MCF 10A (cell line): Measurements from ENCODE around the gene ANKRD34B. TPM values are rescaled to one million over a fixed set of nuclear protein-coding genes. Genes with fewer than 3 reads are reported as not detected.

Experiments used
- Bru-seq: library from RNA; stranded (reverse); fragments of 400-500 nt; gene quantifications from one replicate; lab custom pipeline; 2021; lab: Mats Ljungman, UMichigan
- BruChase-seq, 2 experiments: library from RNA; stranded (reverse); fragments of 400-500 nt; gene quantifications; one replicate each; lab custom pipeline; 2021; lab: Mats Ljungman, UMichigan
- BruUV-seq: library from RNA; stranded (reverse); fragments of 400-500 nt; replicated peaks from 2 replicates; lab custom pipeline; 2021; lab: Mats Ljungman, UMichigan
- CTCF ChIA-PET: fragments of 300-600 bp; sonication (Branson Sonifier 250); formaldehyde crosslinking; extraction: SDS; loops from one replicate; lab custom pipeline; 2021; ENCODE audit warnings: antibody characterized with exemption, inconsistent platforms; lab: Yijun Ruan, JAX
- POLR2A ChIA-PET: fragments of 300-600, 350-650 bp; sonication (Branson Sonifier 250); formaldehyde crosslinking; extraction: SDS; loops from one replicate; lab custom pipeline; 2020; ENCODE audit warnings: antibody characterized with exemption, inconsistent platforms; lab: Yijun Ruan, JAX
- DNase-seq: peaks from one replicate; pipeline ENCODE4 v3.0.0-alpha.2; 2018; ENCODE audit not compliant: unreplicated experiment
- H3K27ac Mint-ChIP-seq: one replicate; pipeline ENCODE4 v1.8.0; 2022; ENCODE audit warnings: mild to moderate bottlenecking, low read depth, mixed read lengths; ENCODE audit not compliant: unreplicated experiment
- H3K27me3 Mint-ChIP-seq: one replicate; pipeline ENCODE4 v1.8.0; 2022; ENCODE audit warnings: mixed read lengths; ENCODE audit not compliant: insufficient read depth, unreplicated experiment
- H3K36me3 Mint-ChIP-seq: one replicate; pipeline ENCODE4 v1.8.0; 2022; ENCODE audit warnings: mild to moderate bottlenecking, moderate library complexity, mixed read lengths; ENCODE audit not compliant: insufficient read depth, unreplicated experiment
- H3K4me1 Mint-ChIP-seq: one replicate; pipeline ENCODE4 v1.8.0; 2022; ENCODE audit warnings: mixed read lengths; ENCODE audit not compliant: insufficient read depth, unreplicated experiment
- H3K4me3 Mint-ChIP-seq: one replicate; pipeline ENCODE4 v1.8.0; 2022; ENCODE audit warnings: mild to moderate bottlenecking, moderate library complexity, mixed read lengths; ENCODE audit not compliant: unreplicated experiment
- H3K9me3 Mint-ChIP-seq: one replicate; pipeline ENCODE4 v1.8.0; 2022; ENCODE audit warnings: mixed read lengths; ENCODE audit not compliant: unreplicated experiment
- intact Hi-C: fragments of 100-400 bp; cut with micrococcal nuclease; formaldehyde crosslinking; loops from 2 replicates; pipeline ENCODE4 v1.14.1; 2022
- long read RNA-seq: library from polyadenylated mRNA; stranded (forward); transcript quantifications from one replicate; pipeline ENCODE4 v2.0.0, GENCODE V29; 2022
- total RNA-seq: library from RNA; stranded (reverse); gene quantifications from 2 replicates; pipeline ENCODE4 v1.2.3, GENCODE V29; 2022
- TF ChIP-seq, protein P1 (sequence below): fragments of 200-600 bp; IDR thresholded peaks from one replicate; pipeline ENCODE4 v1.8.0; 2022; ENCODE audit warnings: antibody characterized with exemption, mild to moderate bottlenecking; ENCODE audit not compliant: unreplicated experiment

ANKRD34B gene
- total RNA-seq (not detected in 2 replicates), Bru-seq, nascent RNA (not detected), BruChase-seq, experiment 1, labeled RNA remaining after a 6-hour chase (not detected), BruChase-seq, experiment 2, labeled RNA remaining after a 2-hour chase (not detected)
- long read RNA-seq: 0 reads

DNA sequence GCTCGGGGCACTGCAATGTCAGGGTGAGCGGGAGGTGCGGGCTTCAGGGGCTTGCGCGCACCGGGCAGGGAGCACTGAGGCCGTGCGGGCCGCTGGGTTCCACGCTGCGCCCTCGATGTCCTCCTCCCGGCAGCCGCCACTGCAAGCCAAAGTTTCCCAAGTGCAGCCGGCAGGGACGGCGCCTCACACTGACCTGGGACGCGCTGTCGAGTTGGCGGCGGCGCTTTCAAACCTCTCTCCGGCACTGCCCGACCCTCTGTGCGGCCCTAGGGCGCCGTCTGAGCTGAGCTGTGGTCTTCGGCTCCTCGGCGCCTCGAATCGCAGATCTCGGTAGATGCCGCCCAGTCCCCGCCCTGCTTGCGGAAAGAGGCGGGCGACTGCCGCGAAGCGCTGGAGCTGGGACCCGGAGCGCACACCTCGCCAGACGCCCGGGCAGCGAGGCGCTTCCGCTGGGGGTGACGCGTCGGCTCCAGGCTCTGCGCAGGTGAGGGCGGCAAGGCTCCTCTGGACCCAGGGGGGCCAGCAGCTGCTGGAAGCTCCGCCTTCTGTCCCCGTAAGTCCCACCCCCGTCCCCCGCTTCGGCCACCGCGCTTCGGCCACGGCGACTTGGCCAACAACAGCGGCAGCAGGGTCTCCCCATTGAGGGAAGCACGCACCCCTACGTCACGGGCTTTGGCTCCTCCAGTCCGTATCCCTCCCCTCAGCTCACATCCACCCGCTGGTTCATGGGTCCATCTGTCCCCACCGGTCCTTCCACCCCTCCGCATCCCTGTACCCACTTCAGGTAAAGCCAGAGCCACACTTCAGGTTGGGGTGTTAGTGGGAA lies at the start of gene ANKRD34B:
TSS of gene ANKRD34B (minus strand) at position 320 of the 826 bp plus-strand sequence. CDS start 10,261 bp downstream, outside the sequence.
- DNase-seq: no peak
- CTCF ChIA-PET: no interaction called here
- intact Hi-C loops: no loop called here
- no TSS peak for BruUV-seq
- H3K4me1 Mint-ChIP-seq: no peaks in the 10 kb centered on the region
- TF ChIP-seq, protein P1, sequence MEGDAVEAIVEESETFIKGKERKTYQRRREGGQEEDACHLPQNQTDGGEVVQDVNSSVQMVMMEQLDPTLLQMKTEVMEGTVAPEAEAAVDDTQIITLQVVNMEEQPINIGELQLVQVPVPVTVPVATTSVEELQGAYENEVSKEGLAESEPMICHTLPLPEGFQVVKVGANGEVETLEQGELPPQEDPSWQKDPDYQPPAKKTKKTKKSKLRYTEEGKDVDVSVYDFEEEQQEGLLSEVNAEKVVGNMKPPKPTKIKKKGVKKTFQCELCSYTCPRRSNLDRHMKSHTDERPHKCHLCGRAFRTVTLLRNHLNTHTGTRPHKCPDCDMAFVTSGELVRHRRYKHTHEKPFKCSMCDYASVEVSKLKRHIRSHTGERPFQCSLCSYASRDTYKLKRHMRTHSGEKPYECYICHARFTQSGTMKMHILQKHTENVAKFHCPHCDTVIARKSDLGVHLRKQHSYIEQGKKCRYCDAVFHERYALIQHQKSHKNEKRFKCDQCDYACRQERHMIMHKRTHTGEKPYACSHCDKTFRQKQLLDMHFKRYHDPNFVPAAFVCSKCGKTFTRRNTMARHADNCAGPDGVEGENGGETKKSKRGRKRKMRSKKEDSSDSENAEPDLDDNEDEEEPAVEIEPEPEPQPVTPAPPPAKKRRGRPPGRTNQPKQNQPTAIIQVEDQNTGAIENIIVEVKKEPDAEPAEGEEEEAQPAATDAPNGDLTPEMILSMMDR: no peak
- no peaks in the 10 kb centered on the region for H3K9me3 Mint-ChIP-seq
- H3K27me3 Mint-ChIP-seq: peaks cover 31% of the 10 kb centered on the region
- no peak within 1 kb of the TSS for H3K27ac Mint-ChIP-seq
- no peak within 1 kb of the TSS for H3K4me3 Mint-ChIP-seq
- H3K36me3 Mint-ChIP-seq: no peaks in the 10 kb centered on the region
- POLR2A ChIA-PET: no interaction called here

DNA sequence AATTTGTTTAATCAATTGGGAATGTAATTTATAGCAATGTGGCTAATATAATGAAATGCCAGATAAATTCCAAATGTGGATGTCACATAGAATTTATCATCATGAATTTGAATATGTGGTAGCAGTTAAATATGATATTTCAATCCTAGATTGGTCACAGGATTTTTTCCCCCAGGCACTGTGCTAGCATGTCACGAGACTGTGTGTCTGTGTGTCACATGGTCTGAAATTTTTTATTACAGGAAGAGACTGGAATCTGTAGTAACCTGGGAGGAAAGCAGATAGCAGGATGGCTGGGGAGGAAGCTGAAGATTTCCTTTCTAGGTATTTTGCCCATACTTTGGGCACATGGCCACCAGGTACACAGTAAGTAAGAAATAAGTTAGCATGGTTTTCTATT lies 49.0 kb upstream of the ANKRD34B start:
- Mint-ChIP-seq H3K27ac (no peak overlapping the region), H3K36me3 (no peaks in the 10 kb centered on the region), H3K4me3 (no peak overlapping the region), H3K9me3 (no peaks in the 10 kb centered on the region), H3K4me1 (no peaks in the 10 kb centered on the region), H3K27me3 (no peaks in the 10 kb centered on the region)
- intact Hi-C loops: no loop called here
- ChIA-PET POLR2A (no interaction called here), CTCF (no interaction called here)
- no peak for DNase-seq
- TF ChIP-seq, protein P1: no peak
- no TSS peak for BruUV-seq

DNA sequence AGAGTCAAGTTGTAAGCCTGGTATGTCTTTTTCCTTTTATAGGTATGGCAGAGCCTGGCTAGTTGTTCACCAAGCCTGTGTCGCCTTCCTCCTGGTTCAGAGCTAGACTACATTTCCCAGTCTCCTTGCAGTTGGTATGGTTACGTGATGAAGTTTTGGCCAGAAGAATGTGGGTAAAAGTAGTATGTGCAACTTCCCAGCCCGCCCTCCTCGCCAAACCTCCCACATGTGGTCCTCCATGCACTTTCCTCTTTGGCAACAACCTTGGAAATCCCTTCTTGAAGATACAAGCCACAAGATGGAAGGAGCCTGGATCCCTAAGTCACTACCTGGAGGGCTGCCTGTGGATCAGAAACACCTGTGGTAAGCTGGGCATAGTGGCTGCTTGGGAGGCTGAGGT lies 48.4 kb upstream of the ANKRD34B start:
- TF ChIP-seq, protein P1: no peak
- intact Hi-C loops: no loop called here
- no peak for DNase-seq
- H3K4me1 Mint-ChIP-seq: no peaks in the 10 kb centered on the region
- no peak overlapping the region for H3K4me3 Mint-ChIP-seq
- no peak overlapping the region for H3K27ac Mint-ChIP-seq
- no peaks in the 10 kb centered on the region for H3K9me3 Mint-ChIP-seq
- POLR2A ChIA-PET: no interaction called here
- H3K36me3 Mint-ChIP-seq: no peaks in the 10 kb centered on the region
- BruUV-seq: no TSS peak
- no peaks in the 10 kb centered on the region for H3K27me3 Mint-ChIP-seq
- CTCF ChIA-PET: no interaction called here

DNA sequence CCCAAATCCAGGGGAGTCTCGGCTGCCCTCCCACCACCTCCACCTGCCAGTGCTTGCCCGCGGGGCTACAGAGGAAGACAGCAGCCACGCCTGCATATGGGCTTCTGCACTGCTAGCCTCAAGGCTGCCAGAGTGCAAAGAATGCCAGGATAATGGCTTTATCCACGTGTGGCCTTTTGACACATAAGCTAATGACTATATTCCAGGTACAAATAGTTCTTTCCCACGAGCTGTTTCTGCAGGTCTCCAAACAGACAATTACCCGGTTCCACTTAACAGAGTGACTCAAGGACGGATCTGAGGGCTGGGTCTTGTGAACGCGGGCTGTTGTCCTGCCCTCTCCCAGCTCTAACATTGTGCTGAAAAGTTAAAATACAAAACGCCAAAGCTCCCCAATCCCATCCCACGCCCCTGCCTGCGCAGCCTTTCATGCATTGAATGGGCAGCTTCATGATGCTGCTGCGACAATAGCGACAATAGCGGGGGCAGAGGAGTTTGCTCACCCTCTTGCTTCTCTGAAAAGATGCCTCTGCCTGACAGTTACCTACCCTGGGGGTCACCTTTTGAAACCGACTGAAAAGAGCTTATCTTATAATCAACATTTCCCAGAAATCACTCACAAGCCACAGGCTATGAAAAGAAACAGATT lies 45.3 kb upstream of the ANKRD34B start:
- intact Hi-C loops: no loop called here
- no peak overlapping the region for H3K4me3 Mint-ChIP-seq
- no peak for DNase-seq
- ChIA-PET CTCF (no interaction called here), POLR2A (interaction anchor here (0.8 kb wide), 1 partner anchor 10 kb away, joined by 3 read pairs; no protein-coding TSS in a partner anchor)
- no peaks in the 10 kb centered on the region for H3K4me1 Mint-ChIP-seq
- no peaks in the 10 kb centered on the region for H3K9me3 Mint-ChIP-seq
- H3K27me3 Mint-ChIP-seq: no peaks in the 10 kb centered on the region
- H3K27ac Mint-ChIP-seq: no peak overlapping the region
- no peaks in the 10 kb centered on the region for H3K36me3 Mint-ChIP-seq
- BruUV-seq: no TSS peak
- TF ChIP-seq, protein P1: no peak
